ENCODE results near the gene CEBPB. TPM values are rescaled to one million over a fixed set of nuclear protein-coding genes. Genes with fewer than 3 reads are reported as not detected.
"Not testable (repeated sequence)": the region's sequence is repeated elsewhere in the genome, so short reads cannot be mapped to it uniquely, and the experiment has no call there.

Gene CEBPB
- total RNA-seq, result 87.4 TPM

DNA sequence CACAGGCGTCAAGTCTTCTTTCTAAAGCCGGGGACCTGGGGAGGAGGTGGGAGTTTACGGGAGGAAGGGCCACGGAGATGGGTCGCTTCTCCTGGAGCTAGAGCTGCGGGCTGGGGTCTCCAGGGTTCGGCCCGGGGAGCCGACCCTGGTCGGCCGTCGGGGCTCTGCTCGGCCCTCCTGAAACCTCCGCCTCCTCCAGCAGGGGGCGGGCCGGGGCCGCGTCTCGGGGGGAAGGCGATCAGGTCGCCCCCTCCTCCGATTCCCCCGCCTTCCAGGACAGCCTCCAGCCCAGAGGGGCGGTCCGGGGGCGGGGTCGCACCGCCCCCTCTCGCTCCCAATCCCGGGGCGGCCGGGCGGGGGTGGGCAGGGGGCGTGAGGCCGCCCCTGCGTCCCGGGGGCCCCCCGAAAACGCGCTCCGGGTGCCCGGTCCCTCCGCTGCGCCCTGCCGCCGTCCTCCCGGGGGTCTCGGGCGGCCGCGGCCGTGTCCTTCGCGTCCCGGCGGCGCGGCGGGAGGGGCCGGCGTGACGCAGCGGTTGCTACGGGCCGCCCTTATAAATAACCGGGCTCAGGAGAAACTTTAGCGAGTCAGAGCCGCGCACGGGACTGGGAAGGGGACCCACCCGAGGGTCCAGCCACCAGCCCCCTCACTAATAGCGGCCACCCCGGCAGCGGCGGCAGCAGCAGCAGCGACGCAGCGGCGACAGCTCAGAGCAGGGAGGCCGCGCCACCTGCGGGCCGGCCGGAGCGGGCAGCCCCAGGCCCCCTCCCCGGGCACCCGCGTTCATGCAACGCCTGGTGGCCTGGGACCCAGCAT, at the start of gene CEBPB:
Gene CEBPB, plus strand, starts transcription at position 580 of the 814 bp plus-strand sequence. Its CDS starts 204 bp downstream, at position 784.
- peak; percentile 89 for DNase-seq (ENCODE audit: low spot score)

DNA sequence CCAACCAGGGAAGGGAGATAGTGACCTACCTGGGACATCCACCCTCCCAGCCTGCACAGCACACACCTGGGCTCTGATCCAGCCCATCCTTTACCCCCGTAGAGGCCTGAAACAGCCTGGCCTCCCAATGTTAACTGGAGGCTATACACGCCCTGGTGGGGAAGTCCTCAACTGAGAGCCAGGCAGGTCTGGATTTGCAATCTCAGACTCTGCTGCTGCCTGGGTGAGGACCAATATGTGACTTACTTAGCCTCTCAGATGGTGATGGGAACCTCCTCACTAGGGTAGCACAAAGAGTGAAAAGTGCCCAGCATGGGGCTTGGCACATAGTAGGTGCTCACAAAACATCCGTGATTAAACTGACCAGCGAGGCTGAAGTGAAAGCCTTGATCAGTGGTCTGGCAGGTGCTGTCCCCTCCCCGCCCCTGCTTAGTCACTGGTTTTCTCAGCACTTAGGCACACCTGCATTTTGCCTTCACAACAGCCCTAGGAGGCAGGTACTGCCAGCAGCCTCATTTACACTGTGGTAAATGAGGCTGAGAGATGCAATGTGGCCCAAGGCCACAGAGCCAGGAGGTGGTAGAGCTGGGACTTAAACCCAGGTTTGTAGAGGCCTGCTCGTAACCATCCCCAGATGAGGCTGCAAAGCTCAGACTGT, 49.5 kb upstream of the CEBPB start:
- DNase-seq (ENCODE audit: low spot score), result no peak

DNA sequence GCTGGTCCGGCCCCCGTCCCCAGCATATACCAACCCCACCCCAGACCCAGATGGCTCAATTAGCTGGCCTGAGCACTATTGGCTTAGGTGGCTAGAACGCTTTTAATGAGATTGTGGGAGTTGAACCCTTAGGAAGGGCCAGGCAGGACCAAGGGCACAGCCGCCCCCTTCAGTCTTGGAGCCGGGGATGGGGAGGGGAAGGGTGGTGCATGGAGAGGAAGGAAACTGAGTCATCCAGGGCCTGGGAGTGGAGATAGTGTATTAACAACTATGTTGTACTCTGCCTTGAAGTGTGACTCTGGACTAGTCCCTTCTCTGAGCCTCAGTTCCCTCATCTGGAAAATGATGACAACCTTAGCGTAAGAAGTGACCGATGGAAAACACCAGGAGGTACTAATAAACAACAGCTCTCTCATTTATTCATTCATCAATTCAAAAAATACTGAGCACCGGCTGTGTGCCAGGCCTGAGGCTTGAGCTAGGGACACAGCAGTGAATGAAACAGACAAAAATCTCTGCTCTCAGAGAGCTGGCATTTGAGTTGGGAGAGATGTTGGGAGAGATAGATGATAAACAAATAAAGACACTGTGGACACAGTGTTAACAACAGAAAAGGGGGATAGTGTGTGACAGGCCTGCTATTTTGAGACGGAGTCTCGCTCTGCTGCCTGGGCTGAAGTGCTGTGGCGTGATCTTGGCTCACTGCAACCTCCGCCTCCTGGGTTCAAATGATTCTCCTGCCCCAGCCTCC, 48.6 kb upstream of the CEBPB start:
- DNase-seq (ENCODE audit: low spot score), result no peak

DNA sequence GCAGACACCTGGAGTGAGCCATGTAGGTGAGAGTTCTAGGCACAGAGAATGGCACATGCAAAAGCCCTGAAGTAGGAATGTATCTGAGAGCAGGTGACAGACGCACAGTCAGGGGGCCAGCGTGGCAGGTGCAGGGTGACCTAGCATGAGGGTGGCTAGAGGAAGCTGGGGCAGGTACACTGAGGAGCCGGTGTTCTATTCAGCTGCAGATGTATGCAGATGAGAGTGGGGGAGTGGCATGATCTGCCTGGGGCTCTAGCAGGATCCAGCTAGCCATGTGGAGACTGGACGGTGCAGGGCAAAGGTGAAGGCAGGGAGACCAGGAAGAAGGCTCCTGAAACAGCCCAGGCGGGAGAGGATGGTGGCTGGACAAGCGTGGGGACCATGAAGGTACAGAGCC, 47.8 kb upstream of the CEBPB start:
- DNase-seq (ENCODE audit: low spot score), result no peak

- peak; percentile 30 for DNase-seq (ENCODE audit: low spot score)
Measured at GRCh38 chr20:50144362-50144761, 46.3 kb upstream of the CEBPB start.

DNA sequence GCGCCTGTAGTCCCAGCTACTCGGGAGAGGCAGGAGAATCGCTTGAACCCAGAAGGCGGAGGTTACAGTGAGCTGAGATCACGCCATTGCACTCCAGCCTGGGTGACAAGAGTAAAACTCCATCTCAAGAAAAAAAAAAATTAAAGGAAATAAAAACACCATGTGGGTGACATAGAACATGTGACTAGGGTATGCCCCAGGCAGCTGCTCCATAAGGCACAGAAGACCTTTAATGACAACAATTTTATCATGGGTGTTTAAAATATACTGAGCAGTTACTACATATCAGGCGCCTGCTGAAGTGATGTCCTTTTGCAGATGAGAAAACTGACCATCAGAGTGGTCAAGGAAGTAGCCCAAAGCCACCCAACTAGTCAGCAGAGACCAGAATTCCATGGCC, 45.1 kb upstream of the CEBPB start:
- no peak for DNase-seq (ENCODE audit: low spot score)

- no peak for DNase-seq (ENCODE audit: low spot score)
Measured at GRCh38 chr20:50146214-50146613, 44.4 kb upstream of the CEBPB start.

DNA sequence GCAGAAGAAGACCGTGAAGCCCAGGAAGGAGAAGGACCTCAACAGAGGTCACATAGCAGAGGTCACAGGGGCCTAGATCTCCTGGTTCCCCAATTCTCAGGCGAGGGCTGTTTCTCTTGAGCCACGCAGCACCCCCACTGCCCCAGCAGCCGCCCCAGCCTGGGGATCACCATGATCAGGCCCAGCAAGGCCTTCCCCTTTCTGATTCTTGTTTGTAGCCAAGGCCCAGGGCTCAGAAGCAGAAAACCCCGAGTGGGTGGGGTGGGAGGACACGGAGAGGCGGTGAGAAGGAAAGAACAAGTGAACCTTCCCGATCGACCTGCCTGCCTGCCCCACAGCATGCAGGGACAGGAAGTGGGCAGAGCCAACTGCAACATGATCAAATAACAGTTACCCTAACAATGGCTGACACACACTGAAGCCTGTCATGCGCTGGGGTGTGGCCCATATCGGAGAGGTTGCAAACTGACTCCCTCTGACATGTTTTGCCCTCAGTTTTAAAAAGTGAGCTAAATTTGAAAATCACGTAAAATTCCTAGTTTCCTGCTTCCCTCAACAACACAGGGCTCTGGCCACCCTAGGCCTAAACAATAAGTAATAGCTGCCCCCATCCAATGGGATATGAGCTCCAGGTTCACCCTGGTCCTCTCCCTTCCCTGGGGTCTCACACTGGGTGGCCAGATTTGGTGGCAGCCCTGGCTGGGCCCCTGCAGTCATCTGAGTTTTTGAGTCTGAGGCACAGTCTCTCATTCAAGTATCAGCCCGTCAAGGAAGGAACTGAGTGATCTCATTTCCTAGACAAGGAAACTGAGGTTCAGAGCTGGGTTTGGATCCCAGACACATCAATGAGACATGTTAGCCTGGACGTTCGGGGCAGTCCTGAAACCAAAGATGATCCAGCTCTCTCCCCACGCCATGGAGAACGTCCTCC, 43.6 kb upstream of the CEBPB start:
- peak; percentile 62 for DNase-seq (ENCODE audit: low spot score)

DNA sequence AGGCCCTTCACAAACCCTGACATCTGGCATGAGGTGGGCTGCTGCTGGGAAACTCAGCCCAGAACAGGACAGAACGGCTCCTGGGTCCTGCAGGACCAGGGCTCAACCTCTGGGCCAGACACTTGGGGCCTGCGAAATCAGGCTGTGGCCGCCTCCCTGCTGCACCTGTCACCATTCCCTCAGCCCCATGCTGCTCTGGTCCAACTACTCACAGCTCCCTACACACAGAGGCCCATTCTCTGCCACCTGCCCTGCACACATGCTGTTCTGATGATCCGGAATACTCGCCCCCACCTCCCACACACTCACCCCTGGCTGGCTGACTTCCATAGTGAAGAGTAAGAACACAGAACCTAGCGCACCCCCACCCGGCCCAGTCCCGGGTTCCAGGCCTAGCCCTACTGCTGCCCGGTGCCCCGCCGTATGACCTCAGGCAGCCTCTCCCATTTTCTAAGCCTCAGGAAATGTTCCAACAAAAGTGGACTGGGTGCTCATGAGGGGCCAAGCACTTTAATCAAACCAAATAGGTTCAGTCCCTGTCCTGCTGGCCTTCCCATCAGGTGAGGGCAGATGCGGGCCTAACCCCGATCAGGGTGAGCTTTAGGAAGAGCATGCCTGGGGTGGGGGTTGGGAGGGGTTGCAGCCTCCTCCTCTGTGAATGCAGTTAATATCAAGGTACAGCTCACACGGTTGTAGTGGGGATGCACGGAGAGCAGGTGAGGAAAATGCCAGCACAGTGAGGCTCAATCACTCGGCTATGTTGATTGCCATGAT, 41.0 kb upstream of the CEBPB start:
- DNase-seq (ENCODE audit: low spot score), result no peak

DNA sequence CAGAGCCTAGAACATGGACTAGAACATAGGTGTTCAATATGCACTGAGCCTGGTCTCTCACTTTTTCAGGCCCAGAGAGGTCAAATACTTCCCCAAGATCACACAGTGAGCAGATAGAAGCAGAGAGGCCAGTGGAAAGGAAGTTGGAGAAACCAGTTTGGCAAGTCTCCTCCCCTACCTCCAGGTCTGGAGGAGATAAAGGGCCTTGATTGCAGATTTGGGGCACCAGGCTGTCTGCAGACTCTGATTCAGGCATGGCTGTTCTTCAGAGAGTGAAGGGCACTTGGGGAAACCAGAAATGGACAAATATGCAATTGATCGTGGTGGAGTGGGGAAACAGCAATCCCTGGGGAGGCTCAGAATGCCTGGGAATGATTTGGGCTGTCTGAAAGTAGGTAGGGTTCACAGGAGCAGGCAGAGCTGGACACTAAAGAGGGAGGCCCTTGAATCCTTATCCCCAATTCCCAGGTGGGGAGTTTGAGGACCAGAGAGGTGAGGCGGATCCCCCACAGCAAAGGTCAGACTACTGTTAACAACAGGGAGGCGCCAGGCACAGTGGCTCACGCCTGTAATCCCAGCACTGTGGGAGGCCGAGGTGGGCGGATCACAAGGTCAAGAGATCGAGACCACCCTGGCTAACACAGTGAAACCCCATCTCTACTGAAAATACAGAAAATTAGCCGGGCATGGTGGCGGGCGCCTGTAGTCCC, 39.4 kb upstream of the CEBPB start:
- DNase-seq (ENCODE audit: low spot score), result peak; percentile 54

GRCh38 chr20:50152394-50153152, 38.1 kb upstream of the CEBPB start:
- no peak for DNase-seq (ENCODE audit: low spot score)

GRCh38 chr20:50153153-50153499, 37.5 kb upstream of the CEBPB start:
- no peak for DNase-seq (ENCODE audit: low spot score)

GRCh38 chr20:50153500-50154377, 36.9 kb upstream of the CEBPB start, which contains the start of gene PEDS1:
Gene PEDS1 (minus strand): TSS chr20:50153723. CDS start chr20:50153637, 86 bp downstream.
- DNase-seq (ENCODE audit: low spot score), result peak; percentile 91

DNA sequence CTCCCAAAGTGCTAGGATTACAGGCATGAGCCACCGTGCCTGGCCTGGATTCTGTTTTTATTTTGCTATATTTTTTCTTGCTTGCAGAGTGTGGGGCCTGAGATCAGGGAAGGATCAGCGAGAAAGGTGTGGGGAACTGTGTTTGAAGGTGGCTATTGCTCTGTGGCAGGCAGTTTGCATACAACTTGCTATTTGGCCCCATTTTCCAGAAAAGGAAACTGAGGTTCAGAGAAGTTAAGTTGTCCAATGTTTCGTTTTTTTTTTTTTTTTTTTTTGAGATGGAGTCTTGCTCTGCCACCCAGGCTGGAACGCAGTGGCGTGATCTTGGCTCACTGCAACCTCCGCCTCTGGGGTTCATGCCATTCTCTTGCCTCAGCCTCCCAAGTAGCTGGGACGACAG, 29.1 kb upstream of the CEBPB start:
- not testable (repeated sequence) for DNase-seq (ENCODE audit: low spot score)

DNA sequence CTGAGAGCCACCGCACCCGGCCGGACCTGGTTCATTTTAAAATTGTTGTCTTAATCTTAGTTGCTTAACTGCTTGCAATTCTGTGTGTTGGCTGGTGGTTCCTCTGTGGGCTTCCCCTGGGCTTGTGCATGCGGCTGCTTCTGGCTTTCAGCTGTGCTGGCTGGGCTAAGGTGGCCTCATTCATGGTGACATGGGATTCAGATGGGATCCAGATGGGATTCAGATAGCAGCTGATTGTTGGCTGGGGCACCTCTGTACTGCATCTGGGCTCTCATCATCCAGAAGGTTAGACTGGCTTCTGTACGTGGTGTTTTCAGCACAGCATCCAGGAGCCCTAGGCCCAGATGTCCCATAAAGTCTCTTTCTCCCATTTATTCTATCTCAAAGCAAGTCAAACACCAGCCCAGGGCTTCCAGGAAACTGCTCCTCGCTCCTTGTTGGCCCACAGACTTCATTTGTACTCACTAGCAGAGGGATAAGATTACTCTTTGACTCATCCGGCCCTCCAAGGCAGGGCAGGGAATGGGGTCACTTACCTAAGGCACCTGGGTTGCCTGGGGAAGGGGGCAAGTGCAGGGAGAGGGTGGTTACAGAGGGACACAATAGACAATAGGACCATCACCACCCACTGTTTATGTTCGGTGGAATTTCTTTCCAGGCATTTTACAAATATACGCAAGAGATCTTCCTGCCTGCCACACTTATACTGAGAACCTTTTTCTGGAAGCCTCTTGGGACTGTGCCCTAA, 26.9 kb upstream of the CEBPB start:
- DNase-seq (ENCODE audit: low spot score), result no peak

DNA sequence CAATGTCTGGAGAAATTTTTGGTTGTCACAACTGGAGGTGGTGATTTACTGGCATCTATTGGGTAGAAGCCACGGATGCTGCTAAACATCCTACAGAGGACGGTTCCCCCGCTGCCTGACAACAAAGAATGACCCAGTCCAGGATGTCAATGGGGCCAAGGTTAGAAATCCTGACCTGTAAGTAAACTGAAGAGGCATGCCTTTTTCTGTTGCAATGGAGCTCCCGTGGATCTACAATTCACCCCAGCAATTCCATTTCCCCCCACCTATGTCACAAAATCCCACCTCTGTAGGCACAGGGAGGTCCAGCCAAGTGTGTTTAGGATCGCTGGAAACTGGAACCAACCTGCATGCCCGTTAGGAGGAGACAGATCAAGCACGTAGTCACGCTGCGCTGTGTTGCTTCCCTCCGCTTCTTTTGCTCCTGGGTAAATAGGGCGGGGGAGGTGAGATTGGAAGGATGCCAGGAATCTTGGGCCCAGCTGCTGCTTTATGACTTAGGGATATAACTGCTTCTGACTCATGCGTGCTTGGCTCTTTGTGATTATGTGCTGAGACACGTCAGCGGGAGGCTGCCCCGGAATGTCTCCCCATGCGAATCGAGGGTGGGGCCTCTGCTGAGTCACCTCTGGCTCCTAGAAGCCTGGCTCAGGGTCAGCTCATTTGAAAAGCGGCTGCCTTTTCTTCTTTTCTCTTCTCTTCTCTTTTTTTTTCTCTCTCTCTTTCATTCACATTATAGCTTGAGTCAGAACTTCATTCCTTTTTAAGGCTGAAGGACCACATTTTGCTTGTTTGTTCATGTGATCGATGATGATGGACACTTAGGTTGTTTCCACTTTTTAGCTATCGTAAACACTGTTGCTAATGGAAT, 24.7 kb upstream of the CEBPB start:
- DNase-seq (ENCODE audit: low spot score), result peak; percentile 98
